Lower leg skin (tissue), 4 donors: Measurements from ENCODE around the gene LIMS2. TPM values are rescaled to one million over a fixed set of nuclear protein-coding genes. Genes with fewer than 3 reads are reported as not detected.

Source experiments
- DNase-seq, 2 donors: peaks; one replicate each; pipeline ENCODE4 v3.0.0-alpha.2; 2019; ENCODE audit warnings: low spot score in 2 of 2
- H3K4me3 ChIP-seq: fragments of 200-600 bp; sonication (generic); 2 replicates; pipeline ENCODE4 v1.5.1; 2017; ENCODE audit warnings: mild to moderate bottlenecking, low read depth; ENCODE audit not compliant: poor library complexity, severe bottlenecking
- CTCF ChIP-seq, 3 donors: fragments of 450-650 bp; IDR thresholded peaks; one replicate each; pipeline ENCODE4 v1.5.1; 2016; ENCODE audit warnings: antibody characterized with exemption in 3 of 3, mild to moderate bottlenecking in 3 of 3, moderate library complexity in 2 of 3
- POLR2A ChIP-seq, 2 donors: fragments of 450-650 bp; IDR thresholded peaks; one replicate each; pipeline ENCODE4 v1.6.1; 2016 to 2017; ENCODE audit warnings: antibody characterized with exemption in 2 of 2, mild to moderate bottlenecking in 1 of 2, moderate library complexity in 1 of 2
- WGBS, 2 donors: methylation state at CpG; one replicate each; pipeline ENCODE4 v1.1.5; 2018; 5-methylcytosine and 5-hydroxymethylcytosine counted together
- intact Hi-C: fragments of 100-400 bp; cut with DNase I; formaldehyde crosslinking; loops from one replicate; pipeline ENCODE4 v1.15.0; 2023; ENCODE audit warnings: low total_unique reads
- total RNA-seq, 4 donors: library from RNA; depleted of rRNA; stranded (reverse); fragments of >200 nt; gene quantifications; one replicate each; pipeline ENCODE4 v1.1.0, GENCODE V29; 2016

The LIMS2 gene
- total RNA-seq, 4 donors from 2014 or later, result 7.5 to 19.4 (median 11.4) TPM

GRCh38 chr2:127615511-127616166 lies 59.7 kb downstream of the LIMS2 start:
- TF ChIP-seq POLR2A (IDR thresholded peaks at IDR 0.05) (no peak), CTCF (IDR thresholded peaks at IDR 0.05) (no peak)
- peak in 1 of 2 donors; percentile 52 for DNase-seq
- no peak overlapping the region for H3K4me3 ChIP-seq
- intact Hi-C loops, result no loop called here
- WGBS, 2 donors, result 47 to 48% methylated on average over 18 of the region's 18 CpGs

GRCh38 chr2:127614731-127615130 lies 60.6 kb downstream of the LIMS2 start:
- TF ChIP-seq CTCF (IDR thresholded peaks at IDR 0.05) (no peak), POLR2A (IDR thresholded peaks at IDR 0.05) (no peak)
- intact Hi-C loops, result no loop called here
- H3K4me3 ChIP-seq, result no peak overlapping the region
- peak in 1 of 2 donors; percentile 57 for DNase-seq
- 60 to 64% methylated on average over 3 of the region's 3 CpGs for WGBS, 2 donors

- H3K4me3 ChIP-seq, result no peak overlapping the region
- intact Hi-C loops, result no loop called here
- no peak for DNase-seq
- WGBS, 2 donors, result 94 to 100% methylated on average over 2 of the region's 2 CpGs
- TF ChIP-seq CTCF (IDR thresholded peaks at IDR 0.05) (no peak), POLR2A (IDR thresholded peaks at IDR 0.05) (no peak)
Observed at GRCh38 chr2:127614246-127614645, 61.1 kb downstream of the LIMS2 start.

- 88 to 94% methylated on average over 13 of the region's 13 CpGs for WGBS, 2 donors
- DNase-seq, result peak in 1 of 2 donors; percentile 69
Observed at GRCh38 chr2:127612111-127612822, 63.1 kb downstream of the LIMS2 start.

GRCh38 chr2:127611076-127611925 lies 64.0 kb downstream of the LIMS2 start:
- 84 to 91% methylated on average over 11 of the region's 11 CpGs for WGBS, 2 donors
- H3K4me3 ChIP-seq, result no peak overlapping the region
- DNase-seq, result peak in 1 of 2 donors; percentile 68
- TF ChIP-seq CTCF (IDR thresholded peaks at IDR 0.05) (no peak), POLR2A (IDR thresholded peaks at IDR 0.05) (no peak)
- intact Hi-C loops, result no loop called here

More at GRCh38 chr2:127612111-127612822, 63.1 kb downstream of the LIMS2 start:
- TF ChIP-seq CTCF (IDR thresholded peaks at IDR 0.05) (no peak), POLR2A (IDR thresholded peaks at IDR 0.05) (no peak)
- intact Hi-C loops, result no loop called here
- H3K4me3 ChIP-seq, result no peak overlapping the region
